GM18507 (cell line): Measurements from ENCODE around the gene ATG2B.
"Not testable (repeated sequence)": the region's sequence is repeated elsewhere in the genome, so short reads cannot be mapped to it uniquely, and the experiment has no call there.

Experiments
- DNase-seq: peaks from one replicate; pipeline ENCODE4 v3.0.0; 2011; ENCODE audit warnings: low read depth; ENCODE audit not compliant: insufficient read length; ENCODE audit errors: extremely low spot score
- FAIRE-seq: peaks from 2 replicates; lab custom pipeline; 2011; peaks lifted over from hg19 to GRCh38; lab: Jason Lieb, UNC

The ATG2B gene

GRCh38 chr14:96260341-96260821 is 102.8 kb downstream of the ATG2B start:
- no peak for FAIRE-seq
- DNase-seq, result no peak

GRCh38 chr14:96257900-96258299 is 105.2 kb downstream of the ATG2B start:
- no peak for DNase-seq
- no peak for FAIRE-seq

GRCh38 chr14:96257056-96257455 is 106.1 kb downstream of the ATG2B start:
- DNase-seq (no peak), FAIRE-seq (no peak)

GRCh38 chr14:96256407-96256806 is 106.7 kb downstream of the ATG2B start:
- FAIRE-seq (no peak), DNase-seq (no peak)

GRCh38 chr14:96255501-96256366 is 107.4 kb downstream of the ATG2B start, which contains the start of gene BDKRB1:
Gene BDKRB1 (plus strand): TSS chr14:96256210. CDS start chr14:96263683, 7,473 bp downstream.
- DNase-seq (no peak), FAIRE-seq (no peak)

- DNase-seq, result no peak
- FAIRE-seq, result no peak
Measured at GRCh38 chr14:96254687-96255086, 108.5 kb downstream of the ATG2B start.

GRCh38 chr14:96252999-96253539 is 110.1 kb downstream of the ATG2B start:
- DNase-seq, result no peak
- no peak for FAIRE-seq

GRCh38 chr14:96252323-96252998 is 110.7 kb downstream of the ATG2B start:
- FAIRE-seq (no peak), DNase-seq (no peak)

GRCh38 chr14:96251656-96252155 is 111.4 kb downstream of the ATG2B start:
- DNase-seq (no peak), FAIRE-seq (no peak)

- DNase-seq, result no peak
- no peak for FAIRE-seq
Measured at GRCh38 chr14:96250485-96250884, 112.7 kb downstream of the ATG2B start.

GRCh38 chr14:96249029-96249428 is 114.1 kb downstream of the ATG2B start:
- no peak for FAIRE-seq
- DNase-seq, result no peak

GRCh38 chr14:96247031-96247430 is 116.1 kb downstream of the ATG2B start:
- no peak for FAIRE-seq
- DNase-seq, result no peak

GRCh38 chr14:96246539-96246847 is 116.6 kb downstream of the ATG2B start:
- FAIRE-seq (no peak), DNase-seq (no peak)

- no peak for FAIRE-seq
Measured at GRCh38 chr14:96245710-96246538, 117.2 kb downstream of the ATG2B start.

GRCh38 chr14:96245074-96245473 is 118.1 kb downstream of the ATG2B start:
- not testable (repeated sequence) for DNase-seq, FAIRE-seq

More at GRCh38 chr14:96245710-96246538, 117.2 kb downstream of the ATG2B start:
- DNase-seq, result no peak

- FAIRE-seq, result no peak
- DNase-seq, result no peak
Measured at GRCh38 chr14:96243785-96244184, 119.4 kb downstream of the ATG2B start.

- FAIRE-seq (no peak), DNase-seq (no peak)
Measured at GRCh38 chr14:96242126-96242525, 121.0 kb downstream of the ATG2B start.

- FAIRE-seq (no peak), DNase-seq (no peak)
Measured at GRCh38 chr14:96240641-96241040, 122.5 kb downstream of the ATG2B start.

- DNase-seq (no peak), FAIRE-seq (no peak)
Measured at GRCh38 chr14:96239711-96240141, 123.4 kb downstream of the ATG2B start.
